Osteoblast (primary cell): ENCODE measurements around the gene ADTRP. TPM values are rescaled to one million over a fixed set of nuclear protein-coding genes. Genes with fewer than 3 reads are reported as not detected.

Experiments used
- DNase-seq: peaks from one replicate; pipeline ENCODE4 v3.0.0; 2011; ENCODE audit warnings: low spot score, mixed read lengths; ENCODE audit not compliant: insufficient read length; ENCODE audit errors: missing footprints
- H2AFZ ChIP-seq: 2 replicates; pipeline ENCODE4 v1.6.0; 2011; ENCODE audit warnings: mild to moderate bottlenecking, low read length
- H3K27ac ChIP-seq: 2 replicates; pipeline ENCODE4 v1.5.1; 2011; ENCODE audit warnings: mild to moderate bottlenecking, low read depth, low read length, moderate library complexity
- H3K27me3 ChIP-seq: 2 replicates; pipeline ENCODE4 v1.6.0; 2012; ENCODE audit warnings: mild to moderate bottlenecking, control low read depth, inconsistent platforms, low read length, moderate library complexity; ENCODE audit not compliant: insufficient read depth
- H3K36me3 ChIP-seq: 2 replicates; pipeline ENCODE4 v1.5.1; 2011; ENCODE audit warnings: mild to moderate bottlenecking, low read length, control low read depth, moderate library complexity; ENCODE audit not compliant: insufficient read depth
- H3K4me1 ChIP-seq: 2 replicates; pipeline ENCODE4 v1.5.1; 2011; ENCODE audit warnings: mild to moderate bottlenecking, low read length, control low read depth, moderate library complexity; ENCODE audit not compliant: insufficient read depth
- H3K4me2 ChIP-seq: 2 replicates; pipeline ENCODE4 v1.6.0; 2011; ENCODE audit warnings: mild to moderate bottlenecking, low read length; ENCODE audit not compliant: insufficient read depth
- H3K4me3 ChIP-seq: fragments of 200-600 bp; sonication (generic); 3 replicates; pipeline ENCODE4 v1.5.1; 2012; ENCODE audit warnings: mild to moderate bottlenecking, low read length, inconsistent platforms; ENCODE audit not compliant: insufficient read depth
- H3K79me2 ChIP-seq: 2 replicates; pipeline ENCODE4 v1.6.0; 2012; ENCODE audit warnings: mild to moderate bottlenecking, low read length, control low read depth, inconsistent platforms; ENCODE audit not compliant: insufficient read depth
- H3K9me3 ChIP-seq: 2 replicates; pipeline ENCODE4 v1.5.1; 2011; ENCODE audit warnings: low read depth, low read length, control low read depth
- H4K20me1 ChIP-seq: 2 replicates; pipeline ENCODE4 v1.6.0; 2012; ENCODE audit warnings: mild to moderate bottlenecking, low read length, control low read depth; ENCODE audit not compliant: insufficient read depth
- total RNA-seq: library from RNA; depleted of rRNA; stranded (reverse); fragments of >200 nt; gene quantifications from 2 replicates; pipeline ENCODE4 v1.2.3, GENCODE V29; 2012
- TF ChIP-seq, protein P1 (sequence below): IDR thresholded peaks from 2 replicates; pipeline ENCODE4 v1.5.1; 2011; ENCODE audit warnings: mild to moderate bottlenecking, low read depth, low read length, moderate library complexity; ENCODE audit errors: extremely low read depth

The ADTRP gene
- total RNA-seq, 1 donor, result 0.72 TPM

DNA sequence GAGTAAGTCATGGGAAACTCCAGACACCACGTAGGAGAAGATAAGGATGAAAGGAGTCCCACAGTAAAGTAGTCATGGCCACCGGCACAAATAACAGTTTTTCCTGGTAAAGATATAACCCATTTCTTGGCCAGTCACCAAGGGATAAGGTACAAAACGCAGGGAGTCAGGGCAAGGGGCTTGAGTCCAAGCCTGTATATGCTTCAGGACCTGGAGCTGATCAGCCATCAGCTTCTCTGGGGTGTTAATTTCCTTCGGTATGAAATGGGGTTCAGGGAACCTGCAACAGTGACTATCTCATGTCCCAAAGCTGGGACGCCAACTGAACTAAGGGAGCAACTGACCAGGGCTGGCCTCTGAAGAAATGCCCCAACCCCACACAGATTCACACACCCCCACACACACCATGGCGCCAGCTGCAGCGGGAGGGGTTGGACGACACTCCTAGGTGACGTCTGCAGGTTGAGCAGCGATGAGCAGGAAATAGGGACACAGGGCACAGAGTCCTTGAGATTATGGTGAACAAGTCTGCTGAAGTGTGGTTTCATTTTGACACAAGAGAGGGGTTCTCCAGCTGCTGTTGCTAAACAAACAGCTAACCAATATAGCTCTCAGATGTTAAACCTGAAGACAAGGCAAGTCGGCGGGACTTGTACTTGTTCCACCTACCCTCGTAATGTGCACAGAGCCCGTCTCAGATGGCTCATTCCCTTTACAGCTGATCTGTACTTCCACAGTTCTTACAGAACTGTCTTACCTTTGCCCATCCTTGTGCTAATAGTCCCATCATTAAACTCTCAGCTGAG lies 7.4 kb upstream of the ADTRP start:
- no peak overlapping the region for H2AFZ ChIP-seq
- no peaks in the 10 kb centered on the region for H4K20me1 ChIP-seq
- no peaks in the 10 kb centered on the region for H3K27me3 ChIP-seq
- no peak overlapping the region for H3K27ac ChIP-seq
- H3K79me2 ChIP-seq, result no peaks in the 10 kb centered on the region
- no peak overlapping the region for H3K4me2 ChIP-seq
- H3K4me1 ChIP-seq, result no peaks in the 10 kb centered on the region
- no peak overlapping the region for H3K4me3 ChIP-seq
- no peaks in the 10 kb centered on the region for H3K9me3 ChIP-seq
- TF ChIP-seq, protein P1, sequence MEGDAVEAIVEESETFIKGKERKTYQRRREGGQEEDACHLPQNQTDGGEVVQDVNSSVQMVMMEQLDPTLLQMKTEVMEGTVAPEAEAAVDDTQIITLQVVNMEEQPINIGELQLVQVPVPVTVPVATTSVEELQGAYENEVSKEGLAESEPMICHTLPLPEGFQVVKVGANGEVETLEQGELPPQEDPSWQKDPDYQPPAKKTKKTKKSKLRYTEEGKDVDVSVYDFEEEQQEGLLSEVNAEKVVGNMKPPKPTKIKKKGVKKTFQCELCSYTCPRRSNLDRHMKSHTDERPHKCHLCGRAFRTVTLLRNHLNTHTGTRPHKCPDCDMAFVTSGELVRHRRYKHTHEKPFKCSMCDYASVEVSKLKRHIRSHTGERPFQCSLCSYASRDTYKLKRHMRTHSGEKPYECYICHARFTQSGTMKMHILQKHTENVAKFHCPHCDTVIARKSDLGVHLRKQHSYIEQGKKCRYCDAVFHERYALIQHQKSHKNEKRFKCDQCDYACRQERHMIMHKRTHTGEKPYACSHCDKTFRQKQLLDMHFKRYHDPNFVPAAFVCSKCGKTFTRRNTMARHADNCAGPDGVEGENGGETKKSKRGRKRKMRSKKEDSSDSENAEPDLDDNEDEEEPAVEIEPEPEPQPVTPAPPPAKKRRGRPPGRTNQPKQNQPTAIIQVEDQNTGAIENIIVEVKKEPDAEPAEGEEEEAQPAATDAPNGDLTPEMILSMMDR, result no peak
- no peaks in the 10 kb centered on the region for H3K36me3 ChIP-seq
- peak; percentile 13 for DNase-seq

DNA sequence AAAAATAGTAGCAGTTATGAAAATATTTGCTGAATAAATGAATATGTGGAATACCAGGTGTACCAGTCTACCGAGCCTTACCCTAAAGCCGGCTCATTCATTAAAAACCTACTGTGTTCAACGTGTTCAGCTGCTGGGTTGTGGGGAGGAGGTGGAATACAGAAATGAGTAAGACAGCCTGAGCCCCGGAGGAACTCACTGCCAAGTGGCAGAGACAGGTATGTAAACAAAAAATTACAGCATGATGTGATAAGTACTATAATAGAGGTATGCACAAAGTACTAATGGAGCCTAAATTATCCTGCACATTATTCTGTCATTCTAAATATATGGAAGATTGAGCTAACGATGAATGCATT lies 6.8 kb upstream of the ADTRP start:
- Histone ChIP-seq H2AFZ (no peak overlapping the region), H3K79me2 (no peaks in the 10 kb centered on the region), H4K20me1 (no peaks in the 10 kb centered on the region), H3K27ac (no peak overlapping the region), H3K4me3 (no peak overlapping the region), H3K36me3 (no peaks in the 10 kb centered on the region), H3K9me3 (no peaks in the 10 kb centered on the region), H3K27me3 (no peaks in the 10 kb centered on the region), H3K4me1 (no peaks in the 10 kb centered on the region), H3K4me2 (no peak overlapping the region)
- peak; percentile 21 for DNase-seq
- TF ChIP-seq, protein P1, result no peak

DNA sequence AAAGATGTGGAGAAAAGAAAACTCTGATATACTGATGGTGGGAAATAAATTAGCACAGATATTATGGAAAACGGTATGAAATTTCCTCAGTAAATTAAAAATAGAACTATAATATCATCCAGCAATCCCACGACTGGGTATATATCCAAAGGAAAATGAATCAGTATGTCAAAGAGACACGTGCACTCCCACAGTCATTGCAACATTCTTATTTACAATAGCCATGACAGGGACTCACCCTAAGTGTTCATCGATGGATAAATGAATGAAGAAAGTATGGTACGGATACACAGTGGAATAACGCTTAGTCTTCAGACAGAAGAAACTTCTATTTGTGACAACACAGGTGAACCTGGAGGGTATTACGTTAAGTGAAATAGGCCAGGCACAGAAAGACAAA lies 5.7 kb upstream of the ADTRP start:
- no peaks in the 10 kb centered on the region for H4K20me1 ChIP-seq
- no peaks in the 10 kb centered on the region for H3K4me1 ChIP-seq
- H3K9me3 ChIP-seq, result no peaks in the 10 kb centered on the region
- no peak overlapping the region for H3K27ac ChIP-seq
- H3K4me2 ChIP-seq, result no peak overlapping the region
- H3K27me3 ChIP-seq, result no peaks in the 10 kb centered on the region
- no peak overlapping the region for H2AFZ ChIP-seq
- no peak overlapping the region for H3K4me3 ChIP-seq
- no peak for DNase-seq
- H3K36me3 ChIP-seq, result no peaks in the 10 kb centered on the region
- H3K79me2 ChIP-seq, result no peaks in the 10 kb centered on the region
- TF ChIP-seq, protein P1, result no peak

DNA sequence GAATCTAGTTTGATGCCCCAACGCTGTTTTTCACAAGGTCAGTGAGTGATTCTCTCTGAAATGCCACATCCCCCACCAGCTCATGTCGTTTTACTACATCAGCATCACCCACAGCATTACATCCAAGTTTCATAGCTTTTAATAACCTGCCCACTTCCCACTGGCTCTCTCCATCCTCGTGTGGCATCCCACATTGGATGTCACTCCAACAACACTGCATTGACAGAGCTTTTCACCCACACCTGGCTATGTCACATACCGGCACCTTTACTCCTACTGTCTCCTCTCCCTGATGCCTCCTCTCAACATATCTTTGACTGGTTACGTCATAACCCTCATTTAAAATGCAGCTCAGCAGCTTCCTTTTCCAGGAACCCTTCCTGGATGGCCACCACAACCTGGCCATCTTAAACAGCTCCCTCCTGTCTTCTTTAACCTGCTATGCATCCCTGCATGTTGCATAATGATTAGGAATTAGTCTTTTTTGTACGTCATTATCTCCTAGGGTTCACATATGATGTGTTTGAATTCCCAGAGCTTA lies 5.0 kb upstream of the ADTRP start:
- Histone ChIP-seq H4K20me1 (no peaks in the 10 kb centered on the region), H3K9me3 (no peaks in the 10 kb centered on the region), H3K4me2 (no peak overlapping the region), H3K27me3 (no peaks in the 10 kb centered on the region), H3K4me3 (no peak overlapping the region), H3K27ac (no peak overlapping the region), H2AFZ (no peak overlapping the region), H3K36me3 (no peaks in the 10 kb centered on the region), H3K79me2 (no peaks in the 10 kb centered on the region), H3K4me1 (no peaks in the 10 kb centered on the region)
- TF ChIP-seq, protein P1, result no peak
- no peak for DNase-seq
